HEK293 (cell line): Measurements from ENCODE around the gene SLC39A5.

Experiments
- FEZF1 ChIP-seq: fragments of 450-650 bp; formaldehyde crosslinking; IDR thresholded peaks from 2 replicates; pipeline ENCODE4 v1.5.1; 2016; ENCODE audit warnings: missing biosample characterization, missing genetic modification characterization
- GLIS1 ChIP-seq: fragments of 450-650 bp; formaldehyde crosslinking; IDR thresholded peaks from 2 replicates; pipeline ENCODE4 v1.5.1; 2016; ENCODE audit warnings: missing biosample characterization, missing genetic modification characterization
- KLF17 ChIP-seq: fragments of 450-650 bp; formaldehyde crosslinking; IDR thresholded peaks from 2 replicates; pipeline ENCODE4 v1.5.1; 2016; ENCODE audit warnings: missing biosample characterization, missing genetic modification characterization
- PATZ1 ChIP-seq: fragments of 450-650 bp; formaldehyde crosslinking; IDR thresholded peaks from 2 replicates; pipeline ENCODE4 v1.5.1; 2016; ENCODE audit warnings: missing biosample characterization, missing genetic modification characterization
- SCRT2 ChIP-seq: fragments of 450-650 bp; formaldehyde crosslinking; IDR thresholded peaks from 2 replicates; pipeline ENCODE4 v1.5.1; 2016; ENCODE audit warnings: missing biosample characterization, missing genetic modification characterization
- WT1 ChIP-seq: fragments of 450-650 bp; formaldehyde crosslinking; IDR thresholded peaks from 2 replicates; pipeline ENCODE4 v1.5.1; 2016; ENCODE audit warnings: missing biosample characterization, missing genetic modification characterization
- ZBTB10 ChIP-seq: fragments of 450-650 bp; formaldehyde crosslinking; IDR thresholded peaks from 2 replicates; pipeline ENCODE4 v1.5.1; 2016; ENCODE audit warnings: missing biosample characterization, missing genetic modification characterization
- ZEB2 ChIP-seq: fragments of 450-650 bp; formaldehyde crosslinking; IDR thresholded peaks from 2 replicates; pipeline ENCODE4 v1.5.1; 2016; ENCODE audit warnings: missing biosample characterization, missing genetic modification characterization
- ZNF10 ChIP-seq: fragments of 450-650 bp; formaldehyde crosslinking; IDR thresholded peaks from 2 replicates; pipeline ENCODE4 v1.5.1; 2017; ENCODE audit warnings: missing biosample characterization, missing genetic modification characterization
- ZNF140 ChIP-seq: fragments of 450-650 bp; formaldehyde crosslinking; IDR thresholded peaks from 2 replicates; pipeline ENCODE4 v1.5.1; 2016; ENCODE audit warnings: missing biosample characterization, missing genetic modification characterization
- ZNF2 ChIP-seq: fragments of 450-650 bp; formaldehyde crosslinking; IDR thresholded peaks from 2 replicates; pipeline ENCODE4 v1.5.1; 2016; ENCODE audit warnings: missing biosample characterization, missing genetic modification characterization
- ZNF23 ChIP-seq: fragments of 450-650 bp; formaldehyde crosslinking; IDR thresholded peaks from 2 replicates; pipeline ENCODE4 v1.5.1; 2016; ENCODE audit warnings: missing biosample characterization, missing genetic modification characterization, borderline replicate concordance
- ZNF302 ChIP-seq: fragments of 450-650 bp; formaldehyde crosslinking; IDR thresholded peaks from 2 replicates; pipeline ENCODE4 v1.5.1; 2016; ENCODE audit warnings: missing biosample characterization, missing genetic modification characterization, low read depth
- ZNF311 ChIP-seq: fragments of 450-650 bp; formaldehyde crosslinking; IDR thresholded peaks from 2 replicates; pipeline ENCODE4 v1.5.1; 2017; ENCODE audit warnings: missing biosample characterization, missing genetic modification characterization, borderline replicate concordance
- ZNF544 ChIP-seq: fragments of 450-650 bp; formaldehyde crosslinking; IDR thresholded peaks from 2 replicates; pipeline ENCODE4 v1.5.0; 2017; ENCODE audit warnings: missing biosample characterization, missing genetic modification characterization
- ZNF830 ChIP-seq: fragments of 450-650 bp; IDR thresholded peaks from 2 replicates; pipeline ENCODE4 v1.5.0; 2018; ENCODE audit warnings: missing biosample characterization, missing genetic modification characterization, low read depth, mild to moderate bottlenecking, moderate library complexity
- ZSCAN16 ChIP-seq: fragments of 450-650 bp; formaldehyde crosslinking; IDR thresholded peaks from 2 replicates; pipeline ENCODE4 v1.5.1; 2016; ENCODE audit warnings: missing biosample characterization, missing genetic modification characterization
- ZSCAN23 ChIP-seq: fragments of 450-650 bp; formaldehyde crosslinking; IDR thresholded peaks from 2 replicates; pipeline ENCODE4 v1.5.1; 2016; ENCODE audit warnings: missing biosample characterization, missing genetic modification characterization
- TF ChIP-seq, protein P1 (sequence below): fragments of 450-650 bp; formaldehyde crosslinking; IDR thresholded peaks from 2 replicates; pipeline ENCODE4 v1.5.1; 2016; ENCODE audit warnings: missing biosample characterization, missing genetic modification characterization, low read depth
- TF ChIP-seq, protein P2 (sequence below): fragments of 450-650 bp; formaldehyde crosslinking; IDR thresholded peaks from 2 replicates; pipeline ENCODE4; 2016; ENCODE audit warnings: missing biosample characterization, missing genetic modification characterization
- TF ChIP-seq, protein P3 (sequence below): fragments of 450-650 bp; formaldehyde crosslinking; IDR thresholded peaks from 2 replicates; pipeline ENCODE4 v1.5.1; 2016; ENCODE audit warnings: missing biosample characterization, missing genetic modification characterization
- TF ChIP-seq, protein P4 (sequence below): fragments of 450-650 bp; formaldehyde crosslinking; IDR thresholded peaks from 2 replicates; pipeline ENCODE4 v1.5.1; 2016; ENCODE audit warnings: missing biosample characterization, missing genetic modification characterization
- TF ChIP-seq, protein P5 (sequence below): fragments of 450-650 bp; formaldehyde crosslinking; IDR thresholded peaks from 2 replicates; pipeline ENCODE4 v1.5.1; 2017; ENCODE audit warnings: missing biosample characterization, missing genetic modification characterization

SLC39A5 gene

GRCh38 chr12:56189918-56190694 is 39.7 kb upstream of the SLC39A5 start (continued):
- TF ChIP-seq, protein P1, sequence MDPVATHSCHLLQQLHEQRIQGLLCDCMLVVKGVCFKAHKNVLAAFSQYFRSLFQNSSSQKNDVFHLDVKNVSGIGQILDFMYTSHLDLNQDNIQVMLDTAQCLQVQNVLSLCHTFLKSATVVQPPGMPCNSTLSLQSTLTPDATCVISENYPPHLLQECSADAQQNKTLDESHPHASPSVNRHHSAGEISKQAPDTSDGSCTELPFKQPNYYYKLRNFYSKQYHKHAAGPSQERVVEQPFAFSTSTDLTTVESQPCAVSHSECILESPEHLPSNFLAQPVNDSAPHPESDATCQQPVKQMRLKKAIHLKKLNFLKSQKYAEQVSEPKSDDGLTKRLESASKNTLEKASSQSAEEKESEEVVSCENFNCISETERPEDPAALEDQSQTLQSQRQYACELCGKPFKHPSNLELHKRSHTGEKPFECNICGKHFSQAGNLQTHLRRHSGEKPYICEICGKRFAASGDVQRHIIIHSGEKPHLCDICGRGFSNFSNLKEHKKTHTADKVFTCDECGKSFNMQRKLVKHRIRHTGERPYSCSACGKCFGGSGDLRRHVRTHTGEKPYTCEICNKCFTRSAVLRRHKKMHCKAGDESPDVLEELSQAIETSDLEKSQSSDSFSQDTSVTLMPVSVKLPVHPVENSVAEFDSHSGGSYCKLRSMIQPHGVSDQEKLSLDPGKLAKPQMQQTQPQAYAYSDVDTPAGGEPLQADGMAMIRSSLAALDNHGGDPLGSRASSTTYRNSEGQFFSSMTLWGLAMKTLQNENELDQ (tag by site-specific recombination): no peak
- TF ChIP-seq, protein P2, sequence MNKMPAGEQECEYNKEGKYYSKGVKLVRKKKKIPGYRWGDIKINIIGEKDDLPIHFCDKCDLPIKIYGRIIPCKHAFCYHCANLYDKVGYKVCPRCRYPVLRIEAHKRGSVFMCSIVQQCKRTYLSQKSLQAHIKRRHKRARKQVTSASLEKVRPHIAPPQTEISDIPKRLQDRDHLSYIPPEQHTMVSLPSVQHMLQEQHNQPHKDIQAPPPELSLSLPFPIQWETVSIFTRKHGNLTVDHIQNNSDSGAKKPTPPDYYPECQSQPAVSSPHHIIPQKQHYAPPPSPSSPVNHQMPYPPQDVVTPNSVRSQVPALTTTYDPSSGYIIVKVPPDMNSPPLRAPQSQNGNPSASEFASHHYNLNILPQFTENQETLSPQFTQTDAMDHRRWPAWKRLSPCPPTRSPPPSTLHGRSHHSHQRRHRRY (tag by site-specific recombination): no peak
- peak; percentile 98 for TF ChIP-seq ZEB2 (tag by site-specific recombination)
- TF ChIP-seq ZNF23 (tag by site-specific recombination): no peak
- TF ChIP-seq GLIS1 (tag by site-specific recombination): 0 out of 2 replicates have a peak, but pooled peaks have one; percentile 18
- TF ChIP-seq, protein P3, sequence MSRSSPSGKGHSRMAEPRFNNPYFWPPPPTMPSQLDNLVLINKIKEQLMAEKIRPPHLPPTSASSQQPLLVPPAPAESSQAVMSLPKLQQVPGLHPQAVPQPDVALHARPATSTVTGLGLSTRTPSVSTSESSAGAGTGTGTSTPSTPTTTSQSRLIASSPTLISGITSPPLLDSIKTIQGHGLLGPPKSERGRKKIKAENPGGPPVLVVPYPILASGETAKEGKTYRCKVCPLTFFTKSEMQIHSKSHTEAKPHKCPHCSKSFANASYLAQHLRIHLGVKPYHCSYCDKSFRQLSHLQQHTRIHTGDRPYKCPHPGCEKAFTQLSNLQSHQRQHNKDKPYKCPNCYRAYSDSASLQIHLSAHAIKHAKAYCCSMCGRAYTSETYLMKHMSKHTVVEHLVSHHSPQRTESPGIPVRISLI (tag by site-specific recombination): peak; percentile 96
- peak; percentile 99 for TF ChIP-seq ZNF10 (tag by site-specific recombination)
- TF ChIP-seq ZNF2: peak; percentile 94
- no peak for TF ChIP-seq ZNF302 (tag by site-specific recombination)
- no peak for TF ChIP-seq ZNF544 (tag by site-specific recombination)
- no peak for TF ChIP-seq ZNF140
- TF ChIP-seq, protein P4, sequence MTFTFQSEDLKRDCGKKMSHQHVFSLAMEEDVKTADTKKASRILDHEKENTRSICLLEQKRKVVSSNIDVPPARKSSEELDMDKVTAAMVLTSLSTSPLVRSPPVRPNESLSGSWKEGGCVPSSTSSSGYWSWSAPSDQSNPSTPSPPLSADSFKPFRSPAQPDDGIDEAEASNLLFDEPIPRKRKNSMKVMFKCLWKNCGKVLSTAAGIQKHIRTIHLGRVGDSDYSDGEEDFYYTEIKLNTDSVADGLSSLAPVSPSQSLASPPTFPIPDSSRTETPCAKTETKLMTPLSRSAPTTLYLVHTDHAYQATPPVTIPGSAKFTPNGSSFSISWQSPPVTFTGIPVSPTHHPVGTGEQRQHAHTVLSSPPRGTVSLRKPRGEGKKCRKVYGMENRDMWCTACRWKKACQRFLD (tag by site-specific recombination): no peak
- TF ChIP-seq KLF17 (tag by site-specific recombination): peak; percentile 82
- peak; percentile 95 for TF ChIP-seq SCRT2 (tag by site-specific recombination)
- TF ChIP-seq FEZF1 (tag by site-specific recombination): no peak; the same call in 1 of the 2 replicates
- peak; percentile 34; the same call in 1 of the 2 replicates for TF ChIP-seq WT1 (tag by site-specific recombination)
- TF ChIP-seq ZBTB10 (tag by site-specific recombination): peak; percentile 77
- TF ChIP-seq PATZ1 (tag by site-specific recombination): peak; percentile 93
- TF ChIP-seq, protein P5, sequence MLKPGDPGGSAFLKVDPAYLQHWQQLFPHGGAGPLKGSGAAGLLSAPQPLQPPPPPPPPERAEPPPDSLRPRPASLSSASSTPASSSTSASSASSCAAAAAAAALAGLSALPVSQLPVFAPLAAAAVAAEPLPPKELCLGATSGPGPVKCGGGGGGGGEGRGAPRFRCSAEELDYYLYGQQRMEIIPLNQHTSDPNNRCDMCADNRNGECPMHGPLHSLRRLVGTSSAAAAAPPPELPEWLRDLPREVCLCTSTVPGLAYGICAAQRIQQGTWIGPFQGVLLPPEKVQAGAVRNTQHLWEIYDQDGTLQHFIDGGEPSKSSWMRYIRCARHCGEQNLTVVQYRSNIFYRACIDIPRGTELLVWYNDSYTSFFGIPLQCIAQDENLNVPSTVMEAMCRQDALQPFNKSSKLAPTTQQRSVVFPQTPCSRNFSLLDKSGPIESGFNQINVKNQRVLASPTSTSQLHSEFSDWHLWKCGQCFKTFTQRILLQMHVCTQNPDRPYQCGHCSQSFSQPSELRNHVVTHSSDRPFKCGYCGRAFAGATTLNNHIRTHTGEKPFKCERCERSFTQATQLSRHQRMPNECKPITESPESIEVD (tag by site-specific recombination): no peak
- TF ChIP-seq ZSCAN23 (tag by site-specific recombination): peak; percentile 94; the same call in 1 of the 2 replicates
- no peak for TF ChIP-seq ZNF311 (tag by site-specific recombination)
- TF ChIP-seq ZSCAN16 (tag by site-specific recombination): no peak
- TF ChIP-seq ZNF830 (tag by site-specific recombination): no peak
